ENCODE measurements around the gene KRT2. TPM values are rescaled to one million over a fixed set of nuclear protein-coding genes. Genes with fewer than 3 reads are reported as not detected.
"Not testable (repeated sequence)": the region's sequence is repeated elsewhere in the genome, so short reads cannot be mapped to it uniquely, and the experiment has no call there.

Gene KRT2
- total and polyA plus RNA-seq, 8 donors, result not detected

DNA sequence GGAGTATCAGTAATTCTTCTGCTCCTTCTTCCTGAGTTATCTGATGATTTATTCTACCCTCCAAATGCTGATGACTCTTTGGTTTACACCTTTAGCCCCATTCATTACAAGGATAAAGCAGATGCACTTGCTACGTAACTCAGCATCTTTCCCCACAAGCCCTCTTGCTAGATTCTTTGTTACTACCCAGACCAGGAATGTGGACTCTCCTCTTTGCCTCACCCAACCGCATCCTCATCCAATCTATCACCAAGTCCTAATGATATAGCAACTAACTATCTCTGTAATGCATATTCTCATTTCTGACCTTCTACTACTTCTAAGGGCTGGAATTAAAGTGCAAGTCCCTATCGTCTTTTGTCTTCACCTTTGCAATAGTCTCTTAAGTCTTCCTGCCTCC lies 18.9 kb upstream of the KRT2 start:
- Histone ChIP-seq H3K9me3 (no peaks in the 10 kb centered on the region), H3K36me3 (no peaks in the 10 kb centered on the region), H3K27ac (no peak overlapping the region), H3K4me3 (no peak overlapping the region), H3K4me1 (no peaks in the 10 kb centered on the region), H3K27me3 (peaks cover 0 to 31% (median 5%) of the 10 kb centered on the region in 3 donors)
- DNase-seq, result no peak
- 89 to 94% (median 90%) methylated on average over 3 of the region's 3 CpGs for WGBS, 5 donors
- TF ChIP-seq CTCF (IDR thresholded peaks at IDR 0.05), result no peak
- no peak for TF ChIP-seq EP300 (IDR thresholded peaks at IDR 0.05)
- no peak for TF ChIP-seq POLR2AphosphoS5 (IDR thresholded peaks at IDR 0.05)
- no peak for TF ChIP-seq POLR2A (IDR thresholded peaks at IDR 0.05)
- intact Hi-C loops (cut with DNase I; ENCODE audit: low total_unique reads), result no loop called here

GRCh38 chr12:52670506-52670905 lies 18.5 kb upstream of the KRT2 start:
- intact Hi-C loops (cut with DNase I; ENCODE audit: low total_unique reads), result no loop called here
- Histone ChIP-seq H3K4me3 (no peak overlapping the region), H3K27me3 (peaks cover 0 to 34% (median 5%) of the 10 kb centered on the region in 3 donors), H3K36me3 (no peaks in the 10 kb centered on the region), H3K4me1 (no peaks in the 10 kb centered on the region), H3K27ac (no peak overlapping the region), H3K9me3 (no peaks in the 10 kb centered on the region)
- no peak for DNase-seq
- no peak for TF ChIP-seq EP300 (IDR thresholded peaks at IDR 0.05)
- no peak for TF ChIP-seq POLR2AphosphoS5 (IDR thresholded peaks at IDR 0.05)
- TF ChIP-seq POLR2A (IDR thresholded peaks at IDR 0.05), result no peak
- TF ChIP-seq CTCF (IDR thresholded peaks at IDR 0.05), result no peak
- 79 to 86% (median 81%) methylated on average over 4 of the region's 4 CpGs for WGBS, 5 donors

DNA sequence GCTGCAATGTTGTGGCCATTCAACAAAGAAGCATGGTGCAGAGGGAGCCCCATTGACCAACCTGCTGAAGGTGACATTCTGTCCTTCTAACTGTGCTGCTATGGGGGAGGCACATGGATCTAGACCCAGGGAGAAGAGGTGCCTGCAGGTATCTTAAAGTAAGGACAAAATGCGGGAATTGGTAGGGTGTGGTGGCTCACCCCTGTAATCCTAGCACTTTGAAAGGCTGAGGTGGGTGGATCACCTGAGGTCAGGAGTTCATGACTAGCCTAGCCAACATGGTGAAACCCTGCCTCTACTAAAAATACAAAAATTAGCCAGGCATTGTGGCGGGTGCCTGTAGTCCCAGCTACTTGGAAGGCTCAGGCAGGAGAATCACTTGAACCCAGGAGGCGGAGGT lies 17.9 kb upstream of the KRT2 start:
- WGBS, 5 donors, result 83 to 92% (median 85%) methylated on average over 3 of the region's 3 CpGs
- H3K9me3 ChIP-seq; H3K4me1 ChIP-seq; intact Hi-C loops (cut with DNase I; ENCODE audit: low total_unique reads); DNase-seq; H3K27ac ChIP-seq; H3K4me3 ChIP-seq; H3K36me3 ChIP-seq: not testable (repeated sequence)
- peaks cover 0 to 34% (median 5%) of the 10 kb centered on the region in 3 donors for H3K27me3 ChIP-seq

- DNase-seq, result no peak
- Histone ChIP-seq H3K27ac (no peak overlapping the region), H3K4me3 (no peak overlapping the region), H3K4me1 (no peaks in the 10 kb centered on the region), H3K9me3 (no peaks in the 10 kb centered on the region), H3K36me3 (no peaks in the 10 kb centered on the region), H3K27me3 (peaks cover 0 to 37% (median 5%) of the 10 kb centered on the region in 3 donors)
- TF ChIP-seq POLR2AphosphoS5 (IDR thresholded peaks at IDR 0.05) (no peak), CTCF (IDR thresholded peaks at IDR 0.05) (no peak)
- intact Hi-C loops (cut with DNase I; ENCODE audit: low total_unique reads), result no loop called here
Measured at GRCh38 chr12:52669426-52669825, 17.4 kb upstream of the KRT2 start.

- no peaks in the 10 kb centered on the region for H3K4me1 ChIP-seq
- H3K36me3 ChIP-seq, result no peaks in the 10 kb centered on the region
- no peak for DNase-seq
- H3K9me3 ChIP-seq, result no peaks in the 10 kb centered on the region
- no peak overlapping the region for H3K27ac ChIP-seq
- no peak overlapping the region for H3K4me3 ChIP-seq
- peaks cover 0 to 39% (median 7%) of the 10 kb centered on the region in 3 donors for H3K27me3 ChIP-seq
- 74 to 81% (median 79%) methylated on average over 7 of the region's 7 CpGs for WGBS, 5 donors
- intact Hi-C loops (cut with DNase I; ENCODE audit: low total_unique reads), result no loop called here
- TF ChIP-seq POLR2A (IDR thresholded peaks at IDR 0.05), result no peak
- no peak for TF ChIP-seq CTCF (IDR thresholded peaks at IDR 0.05)
- no peak for TF ChIP-seq EP300 (IDR thresholded peaks at IDR 0.05)
- no peak for TF ChIP-seq POLR2AphosphoS5 (IDR thresholded peaks at IDR 0.05)
Measured at GRCh38 chr12:52667931-52668330, 15.9 kb upstream of the KRT2 start.
